Upper lobe of left lung (tissue), 4 donors: ENCODE data around the gene FHIT.

Source experiments
- EP300 ChIP-seq, 4 donors: sonication (generic); formaldehyde crosslinking; IDR thresholded peaks; one replicate each; pipeline ENCODE4 v1.5.1; 2017; ENCODE audit warnings: antibody characterized with exemption in 4 of 4, control low read depth in 2 of 4
- POLR2A ChIP-seq, 4 donors: fragments of 450-650 bp; IDR thresholded peaks; one replicate each; pipeline ENCODE4 v1.5.1; 2016 to 2017; ENCODE audit warnings: antibody characterized with exemption in 4 of 4, mild to moderate bottlenecking in 2 of 4
- POLR2AphosphoS5 ChIP-seq, 2 donors: sonication (generic); formaldehyde crosslinking; IDR thresholded peaks; one replicate each; pipeline ENCODE4 v1.5.1; 2017; ENCODE audit warnings: antibody characterized with exemption in 2 of 2
- TF ChIP-seq, protein P1 (sequence below), 6 experiments: fragments of 450-650 bp in 4 of 6; fragments of 200-600 bp in 2 of 6; sonication (generic) in 2 of 6; IDR thresholded peaks; one replicate each; pipeline ENCODE4 v1.5.1; 2016 to 2019; ENCODE audit warnings: antibody characterized with exemption in 6 of 6

DNA sequence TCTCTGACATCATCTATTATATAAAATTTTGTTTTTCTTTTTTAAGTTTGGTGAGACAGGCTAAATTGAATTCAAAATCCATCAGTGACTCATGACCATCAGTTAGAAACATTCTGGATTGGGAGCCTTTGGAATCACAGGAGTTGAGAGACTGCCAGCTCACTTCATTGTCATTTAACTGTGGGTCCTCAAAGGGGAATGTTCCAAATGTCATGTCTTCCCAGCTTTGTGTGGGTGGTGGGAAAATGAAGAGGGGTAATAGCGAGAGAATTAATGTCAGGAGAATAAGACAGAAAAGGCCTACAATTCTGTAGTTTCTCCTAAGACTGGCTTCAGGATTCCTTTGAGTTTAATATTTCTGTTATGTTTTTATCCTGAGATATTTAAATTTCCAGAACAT, 1051.9 kb downstream of the FHIT start:
- TF ChIP-seq, protein P1, sequence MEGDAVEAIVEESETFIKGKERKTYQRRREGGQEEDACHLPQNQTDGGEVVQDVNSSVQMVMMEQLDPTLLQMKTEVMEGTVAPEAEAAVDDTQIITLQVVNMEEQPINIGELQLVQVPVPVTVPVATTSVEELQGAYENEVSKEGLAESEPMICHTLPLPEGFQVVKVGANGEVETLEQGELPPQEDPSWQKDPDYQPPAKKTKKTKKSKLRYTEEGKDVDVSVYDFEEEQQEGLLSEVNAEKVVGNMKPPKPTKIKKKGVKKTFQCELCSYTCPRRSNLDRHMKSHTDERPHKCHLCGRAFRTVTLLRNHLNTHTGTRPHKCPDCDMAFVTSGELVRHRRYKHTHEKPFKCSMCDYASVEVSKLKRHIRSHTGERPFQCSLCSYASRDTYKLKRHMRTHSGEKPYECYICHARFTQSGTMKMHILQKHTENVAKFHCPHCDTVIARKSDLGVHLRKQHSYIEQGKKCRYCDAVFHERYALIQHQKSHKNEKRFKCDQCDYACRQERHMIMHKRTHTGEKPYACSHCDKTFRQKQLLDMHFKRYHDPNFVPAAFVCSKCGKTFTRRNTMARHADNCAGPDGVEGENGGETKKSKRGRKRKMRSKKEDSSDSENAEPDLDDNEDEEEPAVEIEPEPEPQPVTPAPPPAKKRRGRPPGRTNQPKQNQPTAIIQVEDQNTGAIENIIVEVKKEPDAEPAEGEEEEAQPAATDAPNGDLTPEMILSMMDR (IDR thresholded peaks at IDR 0.05) = no peak
- no peak for TF ChIP-seq POLR2AphosphoS5 (IDR thresholded peaks at IDR 0.05)
- no peak for TF ChIP-seq POLR2A (IDR thresholded peaks at IDR 0.05)
- no peak for TF ChIP-seq EP300 (IDR thresholded peaks at IDR 0.05)
